ENCODE data around the gene PFDN6. TPM values are rescaled to one million over a fixed set of nuclear protein-coding genes. Genes with fewer than 3 reads are reported as not detected.

The PFDN6 gene
- total and polyA plus RNA-seq, 10 of the 15 experiments (the other 5 are each of a cell fraction or from before 2014, with no cell fraction given): 3.1 to 168 (median 82.6) TPM

GRCh38 chr6:33333666-33334065 lies 44.3 kb downstream of the PFDN6 start (continued):
- TF ChIP-seq ATF3 (IDR thresholded peaks at IDR 0.05; ENCODE audit: borderline replicate concordance, extremely low read depth, low read depth, low read length) (no peak), BCL11A (IDR thresholded peaks at IDR 0.05; ENCODE audit: low read depth, low read length) (no peak), KDM1A (IDR thresholded peaks at IDR 0.05; ENCODE audit: borderline replicate concordance) (no peak), MYC (IDR thresholded peaks at IDR 0.05; ENCODE audit: insufficient read depth, insufficient read length, insufficient replicate concordance, low read length, severe bottlenecking) (no peak), SREBF1 (IDR thresholded peaks at IDR 0.05; ENCODE audit: low read length) (no peak), SMAD5 (IDR thresholded peaks at IDR 0.05; ENCODE audit: low read depth) (no peak)

DNA sequence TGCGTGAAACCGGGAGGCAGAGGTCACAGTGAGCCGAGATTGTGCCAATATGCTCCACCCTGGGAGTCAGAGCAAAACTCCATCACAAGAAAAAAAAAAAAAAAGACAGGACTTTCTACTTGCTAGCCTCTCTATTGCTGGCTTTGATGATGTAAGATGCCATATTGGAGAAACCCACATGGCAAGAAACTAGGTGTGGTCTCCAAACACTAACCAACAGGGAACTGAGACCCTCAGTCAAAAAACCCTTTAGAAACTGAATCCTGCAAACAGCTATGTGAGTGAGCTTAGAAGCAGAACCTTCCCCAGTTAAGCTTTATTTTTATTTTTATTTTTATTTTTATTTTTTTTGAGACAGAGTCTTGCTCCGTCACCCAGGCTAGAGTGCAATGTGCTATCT lies 46.5 kb downstream of the PFDN6 start:
- no peak overlapping the region for H3K4me2 ChIP-seq (ENCODE audit: control insufficient read depth, insufficient read depth)
- POLR2A ChIA-PET: interaction anchor here (0.7 to 1.5 kb wide), 4 partner anchors 10 to 38 kb away, joined by 3 to 4 read pairs (median 4); partner anchors contain the start of gene ZBTB22
- TF ChIP-seq, protein P1, sequence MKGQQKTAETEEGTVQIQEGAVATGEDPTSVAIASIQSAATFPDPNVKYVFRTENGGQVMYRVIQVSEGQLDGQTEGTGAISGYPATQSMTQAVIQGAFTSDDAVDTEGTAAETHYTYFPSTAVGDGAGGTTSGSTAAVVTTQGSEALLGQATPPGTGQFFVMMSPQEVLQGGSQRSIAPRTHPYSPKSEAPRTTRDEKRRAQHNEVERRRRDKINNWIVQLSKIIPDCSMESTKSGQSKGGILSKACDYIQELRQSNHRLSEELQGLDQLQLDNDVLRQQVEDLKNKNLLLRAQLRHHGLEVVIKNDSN (IDR thresholded peaks at IDR 0.05; ENCODE audit: borderline replicate concordance, extremely low read length, insufficient read depth, low read depth, low read length): no peak
- TF ChIP-seq MEF2A (IDR thresholded peaks at IDR 0.05; ENCODE audit: insufficient read depth, low read depth, low read length) (peak; percentile 38; the same call in 1 of the 2 replicates), RUNX3 (IDR thresholded peaks at IDR 0.05; ENCODE audit: low read length) (peak; percentile 56; the same call in 1 of the 2 replicates), SPI1 (IDR thresholded peaks at IDR 0.05; ENCODE audit: borderline replicate concordance, insufficient read depth, low read depth, low read length) (0 out of 2 replicates have a peak, but pooled peaks have one; percentile 11), MYC (IDR thresholded peaks at IDR 0.05; ENCODE audit: insufficient read depth, insufficient read length, insufficient replicate concordance, low read length, severe bottlenecking) (no peak), ZNF622 (IDR thresholded peaks at IDR 0.05) (no peak)
- TF ChIP-seq, protein P2, sequence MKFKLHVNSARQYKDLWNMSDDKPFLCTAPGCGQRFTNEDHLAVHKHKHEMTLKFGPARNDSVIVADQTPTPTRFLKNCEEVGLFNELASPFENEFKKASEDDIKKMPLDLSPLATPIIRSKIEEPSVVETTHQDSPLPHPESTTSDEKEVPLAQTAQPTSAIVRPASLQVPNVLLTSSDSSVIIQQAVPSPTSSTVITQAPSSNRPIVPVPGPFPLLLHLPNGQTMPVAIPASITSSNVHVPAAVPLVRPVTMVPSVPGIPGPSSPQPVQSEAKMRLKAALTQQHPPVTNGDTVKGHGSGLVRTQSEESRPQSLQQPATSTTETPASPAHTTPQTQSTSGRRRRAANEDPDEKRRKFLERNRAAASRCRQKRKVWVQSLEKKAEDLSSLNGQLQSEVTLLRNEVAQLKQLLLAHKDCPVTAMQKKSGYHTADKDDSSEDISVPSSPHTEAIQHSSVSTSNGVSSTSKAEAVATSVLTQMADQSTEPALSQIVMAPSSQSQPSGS (IDR thresholded peaks at IDR 0.05; ENCODE audit: low read length): peak; percentile 43; the same call in 1 of the 2 replicates
- in situ Hi-C loops (cut with MboI) (no loop called here), intact Hi-C loops (cut with micrococcal nuclease; ENCODE audit: unreplicated experiment) (no loop called here)
- no TSS peak for BruUV-seq (replicated peaks)
- no peaks in the 10 kb centered on the region for H4K20me1 ChIP-seq (ENCODE audit: control insufficient read depth, insufficient read depth)
- CTCF ChIA-PET: interaction anchor here (1.1 to 5.6 kb wide), 2 partner anchors 9 to 77 kb away, joined by 3 to 25 read pairs; no protein-coding TSS in a partner anchor
- 84% methylated on average over 3 of the region's 4 CpGs for WGBS (ENCODE audit: insufficient coverage, insufficient replicate concordance, low lambda C conversion rate, missing lambda C conversion rate)
- ATAC-seq: 0 out of 3 replicates have a peak, but pooled peaks have one; percentile 27
- no peak overlapping the region for H3K9ac ChIP-seq (ENCODE audit: control insufficient read depth, insufficient read depth, low read length)
- DNase-seq (ENCODE audit: low read depth, low spot score): no peak
- H2AFZ ChIP-seq (ENCODE audit: control insufficient read depth, low read depth, low read length): no peak overlapping the region
- H3K27me3 ChIP-seq (replicated peaks in 1 of 2; ENCODE audit: control insufficient read depth in 2 of 2, insufficient read depth in 2 of 2, low read length in 1 of 2): no peaks in the 10 kb centered on the region
- SMC1A ChIA-PET (ENCODE audit: uncharacterized antibody, unreplicated experiment): interaction anchor here (2.5 kb wide), 1 partner anchor 9 kb away, joined by 17 read pairs; no protein-coding TSS in a partner anchor
- no peaks in the 10 kb centered on the region for H3K9me3 ChIP-seq (replicated peaks; ENCODE audit: control insufficient read depth, insufficient read depth, low read length)
- no peaks in the 10 kb centered on the region for H3K36me3 ChIP-seq (ENCODE audit: control insufficient read depth in 2 of 2, insufficient read depth in 2 of 2, low read length in 1 of 2)
- no peaks in the 10 kb centered on the region for H3K79me2 ChIP-seq (ENCODE audit: control insufficient read depth, insufficient read depth, low read length)
- FAIRE-seq: no peak
- RAD21 ChIA-PET (ENCODE audit: unreplicated experiment): interaction anchor here (2.0 kb wide), 1 partner anchor 9 kb away, joined by 6 read pairs; no protein-coding TSS in a partner anchor
- H3K4me3 ChIP-seq: no peak overlapping the region
- no peak overlapping the region for H3K27ac ChIP-seq (ENCODE audit: control insufficient read depth, insufficient read depth)
- H3K4me1 ChIP-seq (ENCODE audit: control insufficient read depth, insufficient read depth, low read length): peaks cover 6% of the 10 kb centered on the region; the same call in 1 of the 2 replicates
